Stimulated activated CD8-positive, alpha-beta memory T cell treated with anti-CD3 and anti-CD28 coated beads, Interleukin-15, amount 100 ng/mL, for 48 hours (primary cell): ENCODE results near the gene NOS2.
A peak's percentile ranks its signal among the peaks of the same experiment; 100 is the strongest.

Experiments
- DNase-seq, 2 donors: peaks; one replicate each; pipeline ENCODE4 v3.0.0-alpha.2; 2020; ENCODE audit warnings: low read depth in 2 of 2

The NOS2 gene

GRCh38 chr17:27819145-27819544 lies 18.8 kb upstream of the NOS2 start:
- no peak for DNase-seq

- DNase-seq: no peak
Observed at GRCh38 chr17:27818401-27819105, 18.2 kb upstream of the NOS2 start.

- DNase-seq: no peak
Observed at GRCh38 chr17:27817731-27818130, 17.4 kb upstream of the NOS2 start.

- no peak for DNase-seq
Observed at GRCh38 chr17:27816946-27817345, 16.6 kb upstream of the NOS2 start.

- DNase-seq: no peak
Observed at GRCh38 chr17:27811961-27812360, 11.6 kb upstream of the NOS2 start.

- DNase-seq: no peak
Observed at GRCh38 chr17:27810902-27811557, 10.7 kb upstream of the NOS2 start.

- peak in 1 of 2 donors; percentile 32 for DNase-seq
Observed at GRCh38 chr17:27810211-27810901, 10.0 kb upstream of the NOS2 start.

GRCh38 chr17:27809555-27809954 lies 9.2 kb upstream of the NOS2 start:
- no peak for DNase-seq

GRCh38 chr17:27808628-27809027 lies 8.3 kb upstream of the NOS2 start:
- no peak for DNase-seq

- DNase-seq: peak in 1 of 2 donors; percentile 39
Observed at GRCh38 chr17:27807567-27808470, 7.5 kb upstream of the NOS2 start.

GRCh38 chr17:27805520-27806146 lies 5.3 kb upstream of the NOS2 start:
- DNase-seq: peak; percentile 62

GRCh38 chr17:27804113-27804512 lies 3.8 kb upstream of the NOS2 start:
- DNase-seq: no peak

GRCh38 chr17:27802962-27803680 lies 2.8 kb upstream of the NOS2 start:
- DNase-seq: no peak

- no peak for DNase-seq
Observed at GRCh38 chr17:27802033-27802432, 1.7 kb upstream of the NOS2 start.

GRCh38 chr17:27798376-27798775 lies 2.0 kb downstream of the NOS2 start:
- no peak for DNase-seq

- no peak for DNase-seq
Observed at GRCh38 chr17:27797390-27798091, 2.8 kb downstream of the NOS2 start.

- no peak for DNase-seq
Observed at GRCh38 chr17:27793906-27794569, 6.3 kb downstream of the NOS2 start.

GRCh38 chr17:27793168-27793905 lies 7.0 kb downstream of the NOS2 start:
- DNase-seq: no peak

GRCh38 chr17:27792095-27792494 lies 8.2 kb downstream of the NOS2 start:
- DNase-seq: no peak
